NCI-H2196 (cell line): ENCODE data around the gene FAM83D.
"Not testable (repeated sequence)": the region's sequence is repeated elsewhere in the genome, so short reads cannot be mapped to it uniquely, and the experiment has no call there.

Experiments
- DNase-seq: peaks from one replicate; lab custom pipeline; 2025; ENCODE audit not compliant: unreplicated experiment; lab: John Stamatoyannopoulos, UW

Gene FAM83D

GRCh38 chr20:38932457-38933120 is 6.4 kb downstream of the FAM83D start:
- DNase-seq, result no peak

GRCh38 chr20:38934530-38934929 is 8.3 kb downstream of the FAM83D start:
- no peak for DNase-seq

- no peak for DNase-seq
Measured at GRCh38 chr20:38935285-38935684, 9.1 kb downstream of the FAM83D start.

GRCh38 chr20:38935967-38936407 is 9.8 kb downstream of the FAM83D start:
- DNase-seq, result no peak

- DNase-seq, result no peak
Measured at GRCh38 chr20:38937000-38937399, 10.8 kb downstream of the FAM83D start.

- no peak for DNase-seq
Measured at GRCh38 chr20:38937978-38938473, 11.8 kb downstream of the FAM83D start.

GRCh38 chr20:38939686-38940085 is 13.5 kb downstream of the FAM83D start:
- DNase-seq, result no peak

- DNase-seq, result no peak
Measured at GRCh38 chr20:38940644-38941043, 14.4 kb downstream of the FAM83D start.

- DNase-seq, result no peak
Measured at GRCh38 chr20:38941726-38942389, 15.6 kb downstream of the FAM83D start.

GRCh38 chr20:38945012-38945411 is 18.8 kb downstream of the FAM83D start:
- DNase-seq, result no peak

- DNase-seq, result no peak
Measured at GRCh38 chr20:38946836-38947235, 20.6 kb downstream of the FAM83D start.

GRCh38 chr20:38947931-38948362 is 21.7 kb downstream of the FAM83D start:
- no peak for DNase-seq

GRCh38 chr20:38950254-38950653 is 24.0 kb downstream of the FAM83D start:
- DNase-seq, result no peak

GRCh38 chr20:38951611-38952010 is 25.4 kb downstream of the FAM83D start:
- DNase-seq, result no peak

GRCh38 chr20:38952153-38952552 is 25.9 kb downstream of the FAM83D start:
- no peak for DNase-seq

- DNase-seq, result no peak
Measured at GRCh38 chr20:38953630-38954340, 27.6 kb downstream of the FAM83D start.

GRCh38 chr20:38957235-38957876 is 31.1 kb downstream of the FAM83D start:
- DNase-seq, result no peak

- DNase-seq, result no peak
Measured at GRCh38 chr20:38957915-38958485, 31.8 kb downstream of the FAM83D start.

- DNase-seq, result not testable (repeated sequence)
Measured at GRCh38 chr20:38960187-38960687, 34.0 kb downstream of the FAM83D start.

- DNase-seq, result no peak
Measured at GRCh38 chr20:38961530-38962043, 35.4 kb downstream of the FAM83D start.
